ENCODE data around the gene FBN1.

DNA sequence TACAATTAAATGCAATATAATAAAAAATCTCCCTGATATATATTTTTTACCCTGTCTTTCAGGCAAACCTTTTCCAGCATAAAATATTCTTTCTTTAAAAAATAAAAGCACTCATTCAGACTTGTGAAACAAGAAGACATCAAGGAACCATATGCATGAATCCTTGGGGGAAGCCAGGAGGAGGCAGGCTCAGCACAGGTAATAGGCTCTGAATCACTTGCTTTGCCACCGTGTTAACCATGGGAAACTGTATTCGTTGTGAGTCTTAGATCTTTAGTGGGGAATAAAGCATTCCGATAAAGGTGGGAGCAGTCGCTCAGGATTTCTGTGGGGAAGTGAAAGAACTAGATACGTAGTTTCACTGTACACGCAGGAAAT, 42.4 kb downstream of the FBN1 start:
- TF ChIP-seq, protein P1, sequence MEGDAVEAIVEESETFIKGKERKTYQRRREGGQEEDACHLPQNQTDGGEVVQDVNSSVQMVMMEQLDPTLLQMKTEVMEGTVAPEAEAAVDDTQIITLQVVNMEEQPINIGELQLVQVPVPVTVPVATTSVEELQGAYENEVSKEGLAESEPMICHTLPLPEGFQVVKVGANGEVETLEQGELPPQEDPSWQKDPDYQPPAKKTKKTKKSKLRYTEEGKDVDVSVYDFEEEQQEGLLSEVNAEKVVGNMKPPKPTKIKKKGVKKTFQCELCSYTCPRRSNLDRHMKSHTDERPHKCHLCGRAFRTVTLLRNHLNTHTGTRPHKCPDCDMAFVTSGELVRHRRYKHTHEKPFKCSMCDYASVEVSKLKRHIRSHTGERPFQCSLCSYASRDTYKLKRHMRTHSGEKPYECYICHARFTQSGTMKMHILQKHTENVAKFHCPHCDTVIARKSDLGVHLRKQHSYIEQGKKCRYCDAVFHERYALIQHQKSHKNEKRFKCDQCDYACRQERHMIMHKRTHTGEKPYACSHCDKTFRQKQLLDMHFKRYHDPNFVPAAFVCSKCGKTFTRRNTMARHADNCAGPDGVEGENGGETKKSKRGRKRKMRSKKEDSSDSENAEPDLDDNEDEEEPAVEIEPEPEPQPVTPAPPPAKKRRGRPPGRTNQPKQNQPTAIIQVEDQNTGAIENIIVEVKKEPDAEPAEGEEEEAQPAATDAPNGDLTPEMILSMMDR (IDR thresholded peaks at IDR 0.05), result no peak
- TF ChIP-seq POLR2A (IDR thresholded peaks at IDR 0.05), result no peak
- no peak for TF ChIP-seq POLR2AphosphoS5 (IDR thresholded peaks at IDR 0.05)

All from sigmoid colon (tissue), 4 donors.